MCF 10A (cell line): ENCODE measurements around the gene KIF23. TPM values are rescaled to one million over a fixed set of nuclear protein-coding genes. Genes with fewer than 3 reads are reported as not detected.

ENCODE experiments used
- BruUV-seq: library from RNA; stranded (reverse); fragments of 400-500 nt; replicated peaks from 2 replicates; lab custom pipeline; 2021; lab: Mats Ljungman, UMichigan
- CTCF ChIA-PET: fragments of 300-600 bp; sonication (Branson Sonifier 250); formaldehyde crosslinking; extraction: SDS; loops from one replicate; lab custom pipeline; 2021; ENCODE audit warnings: antibody characterized with exemption, inconsistent platforms; lab: Yijun Ruan, JAX
- POLR2A ChIA-PET: fragments of 300-600, 350-650 bp; sonication (Branson Sonifier 250); formaldehyde crosslinking; extraction: SDS; loops from one replicate; lab custom pipeline; 2020; ENCODE audit warnings: antibody characterized with exemption, inconsistent platforms; lab: Yijun Ruan, JAX
- DNase-seq: peaks from one replicate; pipeline ENCODE4 v3.0.0-alpha.2; 2018; ENCODE audit not compliant: unreplicated experiment
- H3K27ac Mint-ChIP-seq: one replicate; pipeline ENCODE4 v1.8.0; 2022; ENCODE audit warnings: mild to moderate bottlenecking, low read depth, mixed read lengths; ENCODE audit not compliant: unreplicated experiment
- H3K27me3 Mint-ChIP-seq: one replicate; pipeline ENCODE4 v1.8.0; 2022; ENCODE audit warnings: mixed read lengths; ENCODE audit not compliant: insufficient read depth, unreplicated experiment
- H3K36me3 Mint-ChIP-seq: one replicate; pipeline ENCODE4 v1.8.0; 2022; ENCODE audit warnings: mild to moderate bottlenecking, moderate library complexity, mixed read lengths; ENCODE audit not compliant: insufficient read depth, unreplicated experiment
- H3K4me1 Mint-ChIP-seq: one replicate; pipeline ENCODE4 v1.8.0; 2022; ENCODE audit warnings: mixed read lengths; ENCODE audit not compliant: insufficient read depth, unreplicated experiment
- H3K4me3 Mint-ChIP-seq: one replicate; pipeline ENCODE4 v1.8.0; 2022; ENCODE audit warnings: mild to moderate bottlenecking, moderate library complexity, mixed read lengths; ENCODE audit not compliant: unreplicated experiment
- H3K9me3 Mint-ChIP-seq: one replicate; pipeline ENCODE4 v1.8.0; 2022; ENCODE audit warnings: mixed read lengths; ENCODE audit not compliant: unreplicated experiment
- intact Hi-C: fragments of 100-400 bp; cut with micrococcal nuclease; formaldehyde crosslinking; loops from 2 replicates; pipeline ENCODE4 v1.14.1; 2022
- total RNA-seq: library from RNA; stranded (reverse); gene quantifications from 2 replicates; pipeline ENCODE4 v1.2.3, GENCODE V29; 2022
- TF ChIP-seq, protein P1 (sequence below): fragments of 200-600 bp; IDR thresholded peaks from one replicate; pipeline ENCODE4 v1.8.0; 2022; ENCODE audit warnings: antibody characterized with exemption, mild to moderate bottlenecking; ENCODE audit not compliant: unreplicated experiment

Gene KIF23
- total RNA-seq, 1 experiment from 2014 or later = 50.2 TPM

DNA sequence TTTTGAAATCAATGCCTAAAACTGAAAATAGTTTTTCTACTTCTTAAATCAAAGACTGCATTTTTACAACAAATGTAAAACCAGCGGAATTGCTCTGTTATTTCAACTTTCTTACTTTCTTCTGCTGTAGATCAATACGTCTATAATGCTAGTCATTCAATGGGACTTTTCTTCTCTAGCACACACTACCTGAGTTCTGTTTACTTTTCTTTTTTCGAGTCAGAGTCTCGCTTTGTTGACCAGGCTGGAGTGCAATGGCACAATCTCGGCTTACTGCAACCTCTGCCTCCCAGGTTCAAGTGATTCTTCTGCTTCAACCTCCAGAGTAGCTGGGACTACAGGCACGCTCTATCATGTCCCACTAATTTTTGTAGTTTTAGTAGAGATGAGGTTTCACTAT, 40.7 kb upstream of the KIF23 start:
- CTCF ChIA-PET = no interaction called here
- no peak overlapping the region for H3K27ac Mint-ChIP-seq
- no peaks in the 10 kb centered on the region for H3K9me3 Mint-ChIP-seq

DNA sequence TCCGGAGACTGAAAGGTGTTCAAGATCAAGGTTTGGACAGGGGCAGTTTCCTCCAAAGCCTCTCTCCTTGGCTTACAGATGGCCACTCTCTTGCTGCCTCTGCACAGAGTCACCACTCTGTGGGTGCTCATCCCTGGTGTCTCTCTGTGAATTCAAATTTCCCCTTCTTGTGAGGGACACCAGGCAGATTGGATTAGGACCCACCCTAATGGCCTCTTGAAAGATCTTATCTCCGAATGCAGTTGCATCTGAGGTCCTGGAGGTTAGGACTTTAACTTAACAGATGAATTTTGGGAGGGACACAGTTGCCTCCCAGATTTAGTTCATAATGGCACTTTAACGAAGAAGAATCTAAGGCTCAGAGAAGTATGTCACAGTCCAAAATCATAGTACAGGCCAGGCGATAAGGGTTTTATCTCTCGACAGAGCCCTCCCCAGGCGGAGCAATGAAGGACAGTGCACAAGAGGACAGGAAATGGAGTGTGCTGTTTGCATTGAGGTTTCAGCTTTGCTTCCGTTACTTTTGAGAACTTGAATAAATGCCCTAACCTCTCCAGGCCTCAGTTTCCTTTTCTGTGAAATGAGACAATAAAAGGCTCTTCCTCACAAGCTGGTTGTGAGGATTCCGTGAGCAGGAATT, 38.9 kb upstream of the KIF23 start:
- POLR2A ChIA-PET = no interaction called here
- Mint-ChIP-seq H3K4me1 (no peaks in the 10 kb centered on the region), H3K9me3 (no peaks in the 10 kb centered on the region), H3K4me3 (no peak overlapping the region), H3K27me3 (no peaks in the 10 kb centered on the region), H3K27ac (no peak overlapping the region), H3K36me3 (peaks cover 11% of the 10 kb centered on the region)
- intact Hi-C loops = no loop called here
- no peak for DNase-seq
- CTCF ChIA-PET = interaction anchor here (1.2 kb wide), 1 partner anchor 9 kb away, joined by 4 read pairs; no protein-coding TSS in a partner anchor
- TF ChIP-seq, protein P1, sequence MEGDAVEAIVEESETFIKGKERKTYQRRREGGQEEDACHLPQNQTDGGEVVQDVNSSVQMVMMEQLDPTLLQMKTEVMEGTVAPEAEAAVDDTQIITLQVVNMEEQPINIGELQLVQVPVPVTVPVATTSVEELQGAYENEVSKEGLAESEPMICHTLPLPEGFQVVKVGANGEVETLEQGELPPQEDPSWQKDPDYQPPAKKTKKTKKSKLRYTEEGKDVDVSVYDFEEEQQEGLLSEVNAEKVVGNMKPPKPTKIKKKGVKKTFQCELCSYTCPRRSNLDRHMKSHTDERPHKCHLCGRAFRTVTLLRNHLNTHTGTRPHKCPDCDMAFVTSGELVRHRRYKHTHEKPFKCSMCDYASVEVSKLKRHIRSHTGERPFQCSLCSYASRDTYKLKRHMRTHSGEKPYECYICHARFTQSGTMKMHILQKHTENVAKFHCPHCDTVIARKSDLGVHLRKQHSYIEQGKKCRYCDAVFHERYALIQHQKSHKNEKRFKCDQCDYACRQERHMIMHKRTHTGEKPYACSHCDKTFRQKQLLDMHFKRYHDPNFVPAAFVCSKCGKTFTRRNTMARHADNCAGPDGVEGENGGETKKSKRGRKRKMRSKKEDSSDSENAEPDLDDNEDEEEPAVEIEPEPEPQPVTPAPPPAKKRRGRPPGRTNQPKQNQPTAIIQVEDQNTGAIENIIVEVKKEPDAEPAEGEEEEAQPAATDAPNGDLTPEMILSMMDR = no peak
- BruUV-seq = no TSS peak

More for the DNA sequence above, 40.7 kb upstream of the KIF23 start:
- Mint-ChIP-seq H3K27me3 (no peaks in the 10 kb centered on the region), H3K4me1 (no peaks in the 10 kb centered on the region), H3K4me3 (no peak overlapping the region), H3K36me3 (peaks cover 11% of the 10 kb centered on the region)
- intact Hi-C loops = no loop called here
- BruUV-seq = no TSS peak
- POLR2A ChIA-PET = no interaction called here
- no peak for DNase-seq
- TF ChIP-seq, protein P1 = no peak

DNA sequence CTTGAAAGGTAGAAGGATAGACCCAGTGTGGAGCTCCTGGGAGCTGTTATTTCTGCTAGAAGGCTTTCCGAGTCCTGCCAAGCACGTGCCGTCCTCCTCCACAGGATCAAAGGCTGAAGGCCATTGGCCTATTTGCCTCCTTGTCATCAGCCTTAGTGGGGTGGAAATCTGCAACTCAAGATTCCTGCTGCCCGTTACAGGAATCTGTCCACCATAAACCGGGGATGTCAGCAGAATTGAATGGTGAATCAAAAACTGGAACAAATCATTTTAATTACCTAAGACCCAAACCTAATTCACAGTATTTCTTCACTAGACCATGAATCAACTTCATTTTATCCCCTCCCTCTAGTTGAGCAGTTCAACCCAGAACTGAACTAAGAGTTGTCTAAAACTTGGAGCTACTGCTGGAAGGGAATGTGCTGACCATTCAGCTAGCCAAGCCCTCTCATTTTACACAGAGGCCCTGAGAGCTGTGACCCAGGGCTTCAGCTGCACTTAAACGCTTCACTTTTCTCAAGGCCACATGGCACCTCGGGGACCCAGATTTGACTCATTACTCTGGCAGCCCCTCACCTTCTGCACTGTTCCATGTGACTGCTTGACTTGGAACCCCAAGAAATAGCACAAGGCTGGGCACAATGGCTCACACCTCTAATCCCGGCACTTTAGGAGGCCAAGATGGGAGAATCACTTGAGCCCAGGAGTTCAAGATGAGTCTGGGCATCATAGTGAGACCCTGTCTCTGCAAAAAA, 36.8 kb upstream of the KIF23 start:
- ChIA-PET CTCF (interaction anchor here (0.9 kb wide), 1 partner anchor 11 kb away, joined by 3 read pairs; no protein-coding TSS in a partner anchor), POLR2A (no interaction called here)
- peaks cover 11% of the 10 kb centered on the region for H3K36me3 Mint-ChIP-seq
- no peak overlapping the region for H3K27ac Mint-ChIP-seq
- TF ChIP-seq, protein P1 = no peak
- H3K4me3 Mint-ChIP-seq = no peak overlapping the region
- H3K9me3 Mint-ChIP-seq = no peaks in the 10 kb centered on the region
- no TSS peak for BruUV-seq
- no peaks in the 10 kb centered on the region for H3K4me1 Mint-ChIP-seq
- H3K27me3 Mint-ChIP-seq = no peaks in the 10 kb centered on the region
- intact Hi-C loops = no loop called here
- no peak for DNase-seq

DNA sequence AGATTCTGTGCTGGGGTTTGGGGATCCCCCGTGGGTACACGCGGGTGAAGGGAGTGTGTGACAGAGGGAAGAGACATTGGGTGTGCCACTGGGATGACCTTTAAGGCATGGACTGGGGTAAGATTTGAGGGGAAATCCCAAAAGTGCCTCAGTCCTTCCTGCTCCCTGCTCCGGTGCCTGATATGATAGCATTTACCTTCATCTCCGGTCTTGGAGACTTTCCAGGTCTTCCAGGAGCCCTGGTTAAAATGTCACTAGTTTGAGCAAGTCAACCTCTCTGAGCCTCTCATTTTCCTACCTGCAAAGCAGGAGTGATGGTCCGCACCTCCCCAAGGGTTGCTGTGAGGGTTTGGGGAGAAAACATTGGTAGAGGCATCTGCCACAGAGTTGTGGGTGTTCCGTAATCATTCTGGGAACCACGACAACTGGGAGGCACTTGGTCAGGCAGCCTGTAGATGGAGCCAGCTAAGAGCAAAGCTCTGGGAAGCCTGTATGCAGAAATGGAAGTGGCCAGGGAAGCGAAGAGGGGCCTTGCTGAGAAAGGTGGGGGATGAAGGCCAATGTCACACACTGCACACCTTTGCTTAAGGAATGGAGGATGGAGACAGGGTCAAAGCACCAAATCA, 33.9 kb upstream of the KIF23 start:
- Mint-ChIP-seq H3K27ac (no peak overlapping the region), H3K9me3 (no peaks in the 10 kb centered on the region), H3K4me3 (no peak overlapping the region), H3K4me1 (no peaks in the 10 kb centered on the region), H3K36me3 (no peaks in the 10 kb centered on the region), H3K27me3 (no peaks in the 10 kb centered on the region)
- TF ChIP-seq, protein P1 = no peak
- CTCF ChIA-PET = interaction anchor here (1.1 kb wide), 1 partner anchor 15 kb away, joined by 4 read pairs; no protein-coding TSS in a partner anchor
- BruUV-seq = no TSS peak
- intact Hi-C loops = no loop called here
- POLR2A ChIA-PET = no interaction called here
- peak; percentile 30 for DNase-seq
